Endothelial cell of umbilical vein (primary cell): Measurements from ENCODE around the gene SLC6A9.

Experiments used
- EZH2 ChIP-seq: IDR thresholded peaks from 2 replicates; pipeline ENCODE4 v1.6.1; 2012; ENCODE audit warnings: borderline replicate concordance, low read depth, mild to moderate bottlenecking, moderate library complexity, low read length, inconsistent platforms; ENCODE audit not compliant: severe bottlenecking
- FOS ChIP-seq: IDR thresholded peaks from 2 replicates; pipeline ENCODE4 v1.6.1; 2011; ENCODE audit warnings: mild to moderate bottlenecking, low read length, moderate library complexity, borderline replicate concordance; ENCODE audit not compliant: insufficient read depth
- GATA2 ChIP-seq: IDR thresholded peaks from 2 replicates; pipeline ENCODE4 v1.7.0; 2011; ENCODE audit warnings: low read depth, mild to moderate bottlenecking, moderate library complexity, mixed read lengths, low read length; ENCODE audit not compliant: insufficient read length, insufficient read depth
- JUN ChIP-seq: IDR thresholded peaks from 2 replicates; pipeline ENCODE4 v1.6.1; 2011; ENCODE audit warnings: borderline replicate concordance, low read depth; ENCODE audit not compliant: insufficient read length, insufficient read depth
- MYC ChIP-seq: IDR thresholded peaks from one replicate; pipeline ENCODE4 v1.6.1; 2011; ENCODE audit warnings: mild to moderate bottlenecking, low read depth, low read length
- POLR2A ChIP-seq: IDR thresholded peaks from 2 replicates; pipeline ENCODE4 v1.6.1; 2012; ENCODE audit warnings: low read depth, mild to moderate bottlenecking, control low read depth, low read length
- POLR2AphosphoS5 ChIP-seq: IDR thresholded peaks from 2 replicates; pipeline ENCODE4 v1.6.1; 2012; ENCODE audit warnings: low read depth, mild to moderate bottlenecking, control low read depth, low read length, moderate library complexity; ENCODE audit not compliant: insufficient read depth
- TF ChIP-seq, protein P1 (sequence below), 2 donors: IDR thresholded peaks; 1 replicate in 1 of 2; 2 replicates in 1 of 2; pipeline ENCODE4 v1.5.1; 2011; ENCODE audit warnings: low read length in 2 of 2, mild to moderate bottlenecking in 2 of 2, moderate library complexity in 2 of 2, control low read depth in 1 of 2, inconsistent platforms in 1 of 2, low read depth in 1 of 2; ENCODE audit not compliant: insufficient read depth in 1 of 2; ENCODE audit errors: extremely low read depth in 1 of 2
- TF ChIP-seq, protein P2 (sequence below): IDR thresholded peaks from 2 replicates; pipeline ENCODE4 v1.6.1; 2011; ENCODE audit not compliant: insufficient read depth, insufficient read length

DNA sequence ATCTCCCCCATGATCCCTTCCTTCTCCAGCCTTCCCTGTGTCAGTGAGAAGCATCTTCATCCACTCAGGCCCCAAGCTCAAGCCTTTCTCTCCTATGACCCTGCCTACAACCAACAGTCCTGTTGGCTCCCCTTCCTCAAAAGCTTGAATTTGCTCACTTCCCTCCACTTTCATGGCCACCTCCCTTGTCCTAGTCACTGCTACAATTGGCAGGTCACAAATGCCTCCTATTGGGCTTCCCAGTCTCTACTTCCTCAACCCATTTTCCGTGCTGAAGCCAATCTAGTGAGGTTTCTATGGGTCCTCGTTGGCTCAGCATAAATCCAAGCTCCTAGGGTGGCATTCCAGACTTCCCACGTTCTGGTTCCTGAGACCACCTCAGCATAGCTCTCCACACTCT, 40.2 kb upstream of the SLC6A9 start:
- TF ChIP-seq, protein P1, sequence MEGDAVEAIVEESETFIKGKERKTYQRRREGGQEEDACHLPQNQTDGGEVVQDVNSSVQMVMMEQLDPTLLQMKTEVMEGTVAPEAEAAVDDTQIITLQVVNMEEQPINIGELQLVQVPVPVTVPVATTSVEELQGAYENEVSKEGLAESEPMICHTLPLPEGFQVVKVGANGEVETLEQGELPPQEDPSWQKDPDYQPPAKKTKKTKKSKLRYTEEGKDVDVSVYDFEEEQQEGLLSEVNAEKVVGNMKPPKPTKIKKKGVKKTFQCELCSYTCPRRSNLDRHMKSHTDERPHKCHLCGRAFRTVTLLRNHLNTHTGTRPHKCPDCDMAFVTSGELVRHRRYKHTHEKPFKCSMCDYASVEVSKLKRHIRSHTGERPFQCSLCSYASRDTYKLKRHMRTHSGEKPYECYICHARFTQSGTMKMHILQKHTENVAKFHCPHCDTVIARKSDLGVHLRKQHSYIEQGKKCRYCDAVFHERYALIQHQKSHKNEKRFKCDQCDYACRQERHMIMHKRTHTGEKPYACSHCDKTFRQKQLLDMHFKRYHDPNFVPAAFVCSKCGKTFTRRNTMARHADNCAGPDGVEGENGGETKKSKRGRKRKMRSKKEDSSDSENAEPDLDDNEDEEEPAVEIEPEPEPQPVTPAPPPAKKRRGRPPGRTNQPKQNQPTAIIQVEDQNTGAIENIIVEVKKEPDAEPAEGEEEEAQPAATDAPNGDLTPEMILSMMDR (IDR thresholded peaks at IDR 0.05; ENCODE audit: extremely low read depth in 1 of 2, insufficient read depth in 1 of 2, low read depth in 1 of 2, low read length in 2 of 2), result no peak
- TF ChIP-seq POLR2A (no peak), EZH2 (no peak), FOS (no peak), POLR2AphosphoS5 (no peak), JUN (no peak), GATA2 (no peak), MYC (no peak)
- TF ChIP-seq, protein P2, sequence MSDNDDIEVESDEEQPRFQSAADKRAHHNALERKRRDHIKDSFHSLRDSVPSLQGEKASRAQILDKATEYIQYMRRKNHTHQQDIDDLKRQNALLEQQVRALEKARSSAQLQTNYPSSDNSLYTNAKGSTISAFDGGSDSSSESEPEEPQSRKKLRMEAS, result no peak
